GM12878 (cell line): ENCODE measurements around the gene FRZB. TPM values are rescaled to one million over a fixed set of nuclear protein-coding genes. Genes with fewer than 3 reads are reported as not detected.
A peak's percentile ranks its signal among the peaks of the same experiment; 100 is the strongest.

Experiments used
- ATAC-seq: fragments of 200-7000 bp; cut with Tn5 transposase; 3 replicates; pipeline ENCODE4 v1.9.1; 2020; ENCODE audit warnings: mild to moderate bottlenecking, moderate library complexity
- BruUV-seq: library from RNA; stranded (reverse); fragments of 400-500 nt; replicated peaks from 2 replicates; lab custom pipeline; 2021; lab: Mats Ljungman, UMichigan
- CTCF ChIA-PET: fragments of 300-600 bp; sonication (Branson Sonifier 250); formaldehyde crosslinking; extraction: SDS; loops from one replicate; lab custom pipeline; 2021; ENCODE audit warnings: inconsistent platforms; lab: Yijun Ruan, JAX
- POLR2A ChIA-PET: fragments of 350-600 bp; formaldehyde crosslinking; extraction: SDS; loops from one replicate; lab custom pipeline; 2021; ENCODE audit warnings: inconsistent platforms; lab: Charles Lee
- RAD21 ChIA-PET: fragments of 300-600 bp; sonication (Branson Sonifier 250); formaldehyde crosslinking; loops from one replicate; lab custom pipeline; 2023; ENCODE audit warnings: antibody characterized with exemption; ENCODE audit not compliant: unreplicated experiment; lab: Charles Lee
- SMC1A ChIA-PET: fragments of 300-600 bp; sonication (Branson Sonifier 250); formaldehyde crosslinking; loops from one replicate; lab custom pipeline; 2023; ENCODE audit not compliant: unreplicated experiment, uncharacterized antibody; lab: Charles Lee
- DNase-seq: peaks from one replicate; pipeline ENCODE4 v3.0.0-alpha.2; 2011; ENCODE audit warnings: low read depth, low spot score
- FAIRE-seq: peaks from 3 replicates; lab custom pipeline; 2011; peaks lifted over from hg19 to GRCh38; lab: Jason Lieb, UNC
- H2AFZ ChIP-seq: 2 replicates; pipeline ENCODE4 v1.6.0; 2011; ENCODE audit warnings: low read depth, low read length, control low read depth; ENCODE audit not compliant: control insufficient read depth
- H3K27ac ChIP-seq: 2 replicates; pipeline ENCODE4 v1.5.1; 2011; ENCODE audit warnings: control low read depth; ENCODE audit not compliant: control insufficient read depth, insufficient read depth
- H3K27me3 ChIP-seq, 2 experiments: replicated peaks in 1 of 2; 2 replicates each; pipeline versions ENCODE4 v1.6.0 to v1.6.1; 2011; ENCODE audit warnings: low read length in 1 of 2; ENCODE audit not compliant: control insufficient read depth in 2 of 2, insufficient read depth in 2 of 2
- H3K36me3 ChIP-seq, 2 experiments: 2 replicates each; pipeline ENCODE4 v1.5.1; 2011; ENCODE audit warnings: low read length in 1 of 2; ENCODE audit not compliant: control insufficient read depth in 2 of 2, insufficient read depth in 2 of 2
- H3K4me1 ChIP-seq: 2 replicates; pipeline ENCODE4 v1.6.1; 2011; ENCODE audit warnings: mild to moderate bottlenecking, low read length, moderate library complexity, mixed read lengths; ENCODE audit not compliant: control insufficient read depth, insufficient read depth
- H3K4me2 ChIP-seq: 2 replicates; pipeline ENCODE4 v1.6.0; 2011; ENCODE audit warnings: control low read depth; ENCODE audit not compliant: control insufficient read depth, insufficient read depth
- H3K4me3 ChIP-seq: fragments of 200-600 bp; sonication (generic); 2 replicates; pipeline ENCODE4 v1.5.1; 2016
- H3K79me2 ChIP-seq: 2 replicates; pipeline ENCODE4 v1.6.0; 2011; ENCODE audit warnings: low read length; ENCODE audit not compliant: control insufficient read depth, insufficient read depth
- H3K9ac ChIP-seq: 2 replicates; pipeline ENCODE4 v1.8.0; 2011; ENCODE audit warnings: low read length, control low read depth, mixed read lengths; ENCODE audit not compliant: control insufficient read depth, insufficient read depth
- H3K9me3 ChIP-seq: replicated peaks from 3 replicates; pipeline ENCODE4 v1.5.1; 2011; ENCODE audit warnings: mild to moderate bottlenecking, low read length; ENCODE audit not compliant: control insufficient read depth, insufficient read depth
- H4K20me1 ChIP-seq: 2 replicates; pipeline ENCODE4 v1.6.0; 2011; ENCODE audit not compliant: control insufficient read depth, insufficient read depth
- BACH1 ChIP-seq: fragments of 450-650 bp; IDR thresholded peaks from 2 replicates; pipeline ENCODE4 v1.6.1; 2017; ENCODE audit warnings: mild to moderate bottlenecking, borderline replicate concordance
- CBFB ChIP-seq: IDR thresholded peaks from 2 replicates; pipeline ENCODE4 v1.6.1; 2016; ENCODE audit warnings: antibody characterized with exemption, low read depth
- IKZF1 ChIP-seq: fragments of 450-650 bp; conservative IDR thresholded peaks from 2 replicates; pipeline ENCODE4 v1.6.1; 2017; ENCODE audit warnings: antibody characterized with exemption, mild to moderate bottlenecking
- PKNOX1 ChIP-seq: fragments of 450-650 bp; IDR thresholded peaks from 2 replicates; pipeline ENCODE4 v1.6.1; 2016; ENCODE audit warnings: mild to moderate bottlenecking
- SRF ChIP-seq, 2 experiments: IDR thresholded peaks; 2 replicates each; pipeline ENCODE4 v1.6.1; 2011; ENCODE audit warnings: low read depth in 2 of 2, low read length in 2 of 2, mild to moderate bottlenecking in 1 of 2, moderate library complexity in 1 of 2
- TBL1XR1 ChIP-seq: IDR thresholded peaks from 2 replicates; pipeline ENCODE4 v1.6.1; 2012; ENCODE audit warnings: low read depth, low read length, improper control_type of control experiment
- WGBS: methylation state at CpG from one replicate; pipeline ENCODE4 v1.1.6; 2016; ENCODE audit warnings: low lambda C conversion rate; ENCODE audit not compliant: insufficient replicate concordance, insufficient coverage; ENCODE audit errors: missing lambda C conversion rate; 5-methylcytosine and 5-hydroxymethylcytosine counted together
- in situ Hi-C: fragments of 300-500 bp; cut with MboI; formaldehyde crosslinking; loops from 9 replicates; pipeline ENCODE4 v1.14.3; 2018; ENCODE audit warnings: mixed read lengths
- intact Hi-C: fragments of 100-400 bp; cut with micrococcal nuclease; formaldehyde crosslinking; loops from one replicate; pipeline ENCODE4 v1.14.2; 2022; ENCODE audit not compliant: unreplicated experiment
- polyA plus RNA-seq, 11 experiments: library from polyadenylated mRNA; depleted of rRNA in 4 of 11; unstranded in 6 of 11; stranded (reverse) in 5 of 11; fragments of >200 nt; fragmentation: Nextera tagmentation in 4 of 11; fragmentation: Illumina TruSeq in 1 of 11; extraction: Ambion mirVana in 4 of 11; extraction: Trizol in 1 of 11; gene quantifications; 1 replicate in 1 of 11; 2 replicates in 10 of 11; pipeline versions ENCODE4 v1.2.1 to v1.2.3, GENCODE V29; 2011 to 2016; ENCODE audit warnings: inconsistent platforms in 2 of 11, missing spikeins in 2 of 11, low read depth in 1 of 11
- total RNA-seq, 4 experiments: library from RNA; depleted of rRNA in 3 of 4; stranded (reverse); fragments of >200 nt in 3 of 4; fragmentation: Illumina TruSeq in 1 of 4; extraction: Trizol in 1 of 4; gene quantifications; 2 replicates each; pipeline versions ENCODE4 v1.2.1 to v1.2.3, GENCODE V29; 2013 to 2021

Gene FRZB
- total and polyA plus RNA-seq, 10 of the 15 experiments (the other 5 are each of a cell fraction or from before 2014, with no cell fraction given), result 0.03 TPM; not detected in 9

DNA sequence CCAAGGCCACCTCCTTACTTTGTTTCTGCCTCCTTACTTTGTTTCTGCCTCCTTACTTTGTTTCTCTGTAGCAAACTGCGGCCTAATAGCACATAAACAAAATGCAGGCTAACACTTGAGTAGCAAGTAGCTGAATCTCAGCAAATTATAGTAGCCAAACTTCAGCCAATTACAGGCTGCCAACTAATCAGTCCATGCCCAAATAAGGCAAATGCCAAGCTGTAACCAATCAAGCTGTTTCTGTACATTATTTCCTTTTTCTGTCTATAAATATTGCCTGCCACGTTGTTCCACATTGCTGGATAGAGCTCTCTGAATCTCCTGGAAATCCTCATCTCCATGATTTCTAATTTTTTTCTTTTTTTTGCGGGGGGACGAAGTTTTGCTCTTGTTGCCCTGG is 28.7 kb upstream of the FRZB start:
- H4K20me1 ChIP-seq, result no peaks in the 10 kb centered on the region
- 52% methylated on average over 4 of the region's 4 CpGs for WGBS
- H3K4me1 ChIP-seq, result no peaks in the 10 kb centered on the region
- no peaks in the 10 kb centered on the region for H3K79me2 ChIP-seq
- ChIA-PET CTCF (interaction anchor here (0.6 kb wide), 1 partner anchor 247 kb away, joined by 3 read pairs; no protein-coding TSS in a partner anchor), RAD21 (no interaction called here), POLR2A (no interaction called here), SMC1A (interaction anchor here (0.6 to 1.0 kb wide), 2 partner anchors 50 to 894 kb away, joined by 3 read pairs; no protein-coding TSS in a partner anchor)
- no peak for FAIRE-seq
- H3K36me3 ChIP-seq, result no peaks in the 10 kb centered on the region
- H2AFZ ChIP-seq, result no peak overlapping the region
- no peak for DNase-seq
- no TSS peak for BruUV-seq
- H3K9me3 ChIP-seq, result no peaks in the 10 kb centered on the region
- ATAC-seq, result no peak
- H3K4me2 ChIP-seq, result no peak overlapping the region
- H3K4me3 ChIP-seq, result no peak overlapping the region
- H3K27me3 ChIP-seq, result no peaks in the 10 kb centered on the region
- H3K9ac ChIP-seq, result no peak overlapping the region
- no peak for TF ChIP-seq PKNOX1
- TF ChIP-seq SRF (IDR thresholded peaks at IDR 0.05; ENCODE audit: low read depth in 2 of 2, low read length in 2 of 2), result peak; percentile 60 to 87
- in situ Hi-C loops (no loop called here), intact Hi-C loops (no loop called here)
- no peak overlapping the region for H3K27ac ChIP-seq

DNA sequence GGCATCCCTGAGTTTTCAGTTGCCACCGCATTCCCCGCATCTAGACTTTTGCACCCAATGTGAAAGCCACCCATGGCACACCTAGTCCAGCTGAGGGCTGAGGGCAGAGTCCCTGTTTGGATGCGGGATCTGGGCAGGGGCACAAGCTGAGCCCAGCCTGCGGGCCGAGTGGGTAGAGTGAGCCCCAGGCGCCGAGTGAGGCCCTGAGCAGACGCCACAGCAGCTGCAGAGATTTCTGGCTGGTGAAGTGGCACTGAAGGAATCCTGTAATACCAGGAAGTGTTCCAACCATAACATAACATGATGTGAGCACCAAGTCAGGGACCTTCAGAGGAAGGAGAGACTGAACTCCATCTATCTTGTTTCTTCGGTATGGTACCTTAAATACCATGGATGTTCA is 27.7 kb upstream of the FRZB start:
- intact Hi-C loops, result no loop called here
- H3K9ac ChIP-seq, result no peak overlapping the region
- CTCF ChIA-PET, result interaction anchor here (1.4 kb wide), 1 partner anchor 127 kb away, joined by 3 read pairs; no protein-coding TSS in a partner anchor

More for the DNA sequence above, 27.7 kb upstream of the FRZB start:
- Histone ChIP-seq H3K36me3 (no peaks in the 10 kb centered on the region), H3K4me1 (no peaks in the 10 kb centered on the region)
- RAD21 ChIA-PET, result no interaction called here
- TF ChIP-seq TBL1XR1, result no peak
- TF ChIP-seq IKZF1, result no peak
- TF ChIP-seq BACH1, result no peak
- TF ChIP-seq CBFB, result no peak
- TF ChIP-seq, all 136 proteins: peak for 0
- DNase-seq (no peak), FAIRE-seq (no peak), ATAC-seq (no peak)
- Histone ChIP-seq H3K4me3 (no peak overlapping the region), H2AFZ (no peak overlapping the region), H3K4me2 (no peak overlapping the region), H4K20me1 (no peaks in the 10 kb centered on the region), H3K27ac (no peak overlapping the region), H3K79me2 (no peaks in the 10 kb centered on the region), H3K27me3 (no peaks in the 10 kb centered on the region), H3K9me3 (no peaks in the 10 kb centered on the region)
- in situ Hi-C loops, result no loop called here
- 80% methylated on average over 9 of the region's 9 CpGs for WGBS
- no TSS peak for BruUV-seq
- SMC1A ChIA-PET, result interaction anchor here (1.1 kb wide), 1 partner anchor 13 kb away, joined by 3 read pairs; no protein-coding TSS in a partner anchor
- POLR2A ChIA-PET, result no interaction called here
